K562 (cell line): ENCODE results near the gene CCDC85C. TPM values are rescaled to one million over a fixed set of nuclear protein-coding genes. Genes with fewer than 3 reads are reported as not detected.

Experiments used
- ARNT ChIP-seq, 2 experiments: fragments of 450-650 bp; IDR thresholded peaks; 2 replicates each; pipeline ENCODE4 v1.6.1; 2016; ENCODE audit warnings: mild to moderate bottlenecking in 1 of 2
- BMI1 ChIP-seq: fragments of 150-350 bp; IDR thresholded peaks from 2 replicates; pipeline ENCODE4 v1.6.1; 2014; ENCODE audit warnings: low read length
- ID3 ChIP-seq, 2 experiments: fragments of 250-450 bp in 1 of 2; fragments of 450-650 bp in 1 of 2; sonication (Bioruptor Pico) in 1 of 2; IDR thresholded peaks; 2 replicates each; pipeline versions ENCODE4 v1.6.1 to v1.8.0; 2016 to 2021; ENCODE audit warnings: mild to moderate bottlenecking in 2 of 2, moderate library complexity in 2 of 2, missing compliant biosample characterization in 1 of 2, missing genetic modification characterization in 1 of 2
- NCOA1 ChIP-seq: fragments of 450-650 bp; IDR thresholded peaks from 2 replicates; pipeline ENCODE4 v1.6.1; 2016; ENCODE audit warnings: low read depth
- NRF1 ChIP-seq, 2 experiments: fragments of 450-650 bp; IDR thresholded peaks in 1 of 2; conservative IDR thresholded peaks in 1 of 2; 2 replicates each; pipeline ENCODE4 v1.6.1; 2014; ENCODE audit warnings: mild to moderate bottlenecking in 2 of 2
- PHF20 ChIP-seq: fragments of 450-650 bp; IDR thresholded peaks from 2 replicates; pipeline ENCODE4 v1.6.1; 2018; ENCODE audit not compliant: partially characterized antibody
- RBM22 ChIP-seq: fragments of 200-400 bp; formaldehyde crosslinking; IDR thresholded peaks from 2 replicates; pipeline ENCODE4 v1.6.1; 2018; ENCODE audit warnings: low read length, low read depth; ENCODE audit not compliant: poor library complexity, severe bottlenecking
- SRSF7 ChIP-seq: fragments of 200-400 bp; formaldehyde crosslinking; optimal IDR thresholded peaks from 2 replicates; pipeline ENCODE3; 2017; ENCODE audit warnings: mild to moderate bottlenecking, low read depth, low read length
- TARDBP ChIP-seq: fragments of 450-650 bp; IDR thresholded peaks from 2 replicates; pipeline ENCODE4 v1.6.1; 2016
- TOE1 ChIP-seq, 2 experiments: fragments of 450-650 bp in 1 of 2; sonication (generic) in 1 of 2; formaldehyde crosslinking in 1 of 2; IDR thresholded peaks; 2 replicates each; pipeline versions ENCODE4 v1.7.1 to v1.8.0; 2016 to 2022; ENCODE audit warnings: borderline replicate concordance in 2 of 2, mild to moderate bottlenecking in 2 of 2, antibody characterized with exemption in 1 of 2, inconsistent platforms in 1 of 2, low read depth in 1 of 2, missing genetic modification reagents in 1 of 2, moderate library complexity in 1 of 2
- ZBTB1 ChIP-seq: sonication (generic); formaldehyde crosslinking; IDR thresholded peaks from 2 replicates; pipeline ENCODE4 v1.8.1; 2023; ENCODE audit warnings: missing genetic modification reagents, low read depth, mild to moderate bottlenecking, borderline replicate concordance
- polyA plus RNA-seq, 8 experiments: library from polyadenylated mRNA; depleted of rRNA in 4 of 8; stranded (reverse) in 5 of 8; unstranded in 3 of 8; fragments of >200 nt; fragmentation: Nextera tagmentation in 2 of 8; fragmentation: Illumina TruSeq in 1 of 8; extraction: Ambion mirVana in 2 of 8; extraction: Trizol in 1 of 8; gene quantifications; 2 replicates each; pipeline versions ENCODE4 v1.2.1 to v1.2.3, GENCODE V29; 2011 to 2014; ENCODE audit warnings: inconsistent platforms in 1 of 8, missing spikeins in 1 of 8
- total RNA-seq, 7 experiments: library from RNA; depleted of rRNA in 6 of 7; stranded (reverse); fragments of >200 nt in 6 of 7; fragmentation: Illumina TruSeq in 2 of 7; extraction: Trizol in 2 of 7; gene quantifications; 2 replicates each; pipeline versions ENCODE4 v1.2.1 to v1.2.3, GENCODE V29; 2011 to 2021; ENCODE audit warnings: low replicate concordance in 1 of 7
- TF ChIP-seq, protein P1 (sequence below): fragments of 450-650 bp; IDR thresholded peaks from 2 replicates; pipeline ENCODE4 v1.6.1; 2016; ENCODE audit warnings: low read depth
- TF ChIP-seq, protein P2 (sequence below): fragments of 200-800 bp; sonication (Bioruptor generic); IDR thresholded peaks from 2 replicates; pipeline ENCODE4 v1.6.1; 2017; ENCODE audit warnings: missing genetic modification characterization, missing compliant biosample characterization

CCDC85C gene
- total and polyA plus RNA-seq, 9 of the 15 experiments (the other 6 are each of a cell fraction or from before 2014, with no cell fraction given), result 0.18 to 22.0 (median 6.3) TPM

DNA sequence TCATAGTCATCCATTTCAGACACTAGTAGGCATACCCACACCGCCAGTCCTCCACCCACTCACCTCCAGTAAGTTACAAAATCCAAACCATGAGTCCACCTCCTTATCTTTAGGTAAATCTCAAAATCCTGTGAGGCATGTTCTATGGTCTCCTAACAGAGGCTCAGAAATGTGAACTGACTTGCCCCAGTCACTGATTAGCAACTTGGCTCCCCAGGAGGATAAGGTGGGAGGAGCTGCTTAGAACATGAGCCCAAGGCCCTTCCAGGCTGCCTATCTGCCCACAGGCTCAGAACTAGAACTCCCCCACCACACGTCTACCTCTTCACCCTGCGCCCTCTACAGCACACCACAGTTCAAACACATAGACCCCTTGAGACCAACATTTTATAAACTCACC lies 143.2 kb downstream of the CCDC85C start (continued):
- TF ChIP-seq, protein P1, sequence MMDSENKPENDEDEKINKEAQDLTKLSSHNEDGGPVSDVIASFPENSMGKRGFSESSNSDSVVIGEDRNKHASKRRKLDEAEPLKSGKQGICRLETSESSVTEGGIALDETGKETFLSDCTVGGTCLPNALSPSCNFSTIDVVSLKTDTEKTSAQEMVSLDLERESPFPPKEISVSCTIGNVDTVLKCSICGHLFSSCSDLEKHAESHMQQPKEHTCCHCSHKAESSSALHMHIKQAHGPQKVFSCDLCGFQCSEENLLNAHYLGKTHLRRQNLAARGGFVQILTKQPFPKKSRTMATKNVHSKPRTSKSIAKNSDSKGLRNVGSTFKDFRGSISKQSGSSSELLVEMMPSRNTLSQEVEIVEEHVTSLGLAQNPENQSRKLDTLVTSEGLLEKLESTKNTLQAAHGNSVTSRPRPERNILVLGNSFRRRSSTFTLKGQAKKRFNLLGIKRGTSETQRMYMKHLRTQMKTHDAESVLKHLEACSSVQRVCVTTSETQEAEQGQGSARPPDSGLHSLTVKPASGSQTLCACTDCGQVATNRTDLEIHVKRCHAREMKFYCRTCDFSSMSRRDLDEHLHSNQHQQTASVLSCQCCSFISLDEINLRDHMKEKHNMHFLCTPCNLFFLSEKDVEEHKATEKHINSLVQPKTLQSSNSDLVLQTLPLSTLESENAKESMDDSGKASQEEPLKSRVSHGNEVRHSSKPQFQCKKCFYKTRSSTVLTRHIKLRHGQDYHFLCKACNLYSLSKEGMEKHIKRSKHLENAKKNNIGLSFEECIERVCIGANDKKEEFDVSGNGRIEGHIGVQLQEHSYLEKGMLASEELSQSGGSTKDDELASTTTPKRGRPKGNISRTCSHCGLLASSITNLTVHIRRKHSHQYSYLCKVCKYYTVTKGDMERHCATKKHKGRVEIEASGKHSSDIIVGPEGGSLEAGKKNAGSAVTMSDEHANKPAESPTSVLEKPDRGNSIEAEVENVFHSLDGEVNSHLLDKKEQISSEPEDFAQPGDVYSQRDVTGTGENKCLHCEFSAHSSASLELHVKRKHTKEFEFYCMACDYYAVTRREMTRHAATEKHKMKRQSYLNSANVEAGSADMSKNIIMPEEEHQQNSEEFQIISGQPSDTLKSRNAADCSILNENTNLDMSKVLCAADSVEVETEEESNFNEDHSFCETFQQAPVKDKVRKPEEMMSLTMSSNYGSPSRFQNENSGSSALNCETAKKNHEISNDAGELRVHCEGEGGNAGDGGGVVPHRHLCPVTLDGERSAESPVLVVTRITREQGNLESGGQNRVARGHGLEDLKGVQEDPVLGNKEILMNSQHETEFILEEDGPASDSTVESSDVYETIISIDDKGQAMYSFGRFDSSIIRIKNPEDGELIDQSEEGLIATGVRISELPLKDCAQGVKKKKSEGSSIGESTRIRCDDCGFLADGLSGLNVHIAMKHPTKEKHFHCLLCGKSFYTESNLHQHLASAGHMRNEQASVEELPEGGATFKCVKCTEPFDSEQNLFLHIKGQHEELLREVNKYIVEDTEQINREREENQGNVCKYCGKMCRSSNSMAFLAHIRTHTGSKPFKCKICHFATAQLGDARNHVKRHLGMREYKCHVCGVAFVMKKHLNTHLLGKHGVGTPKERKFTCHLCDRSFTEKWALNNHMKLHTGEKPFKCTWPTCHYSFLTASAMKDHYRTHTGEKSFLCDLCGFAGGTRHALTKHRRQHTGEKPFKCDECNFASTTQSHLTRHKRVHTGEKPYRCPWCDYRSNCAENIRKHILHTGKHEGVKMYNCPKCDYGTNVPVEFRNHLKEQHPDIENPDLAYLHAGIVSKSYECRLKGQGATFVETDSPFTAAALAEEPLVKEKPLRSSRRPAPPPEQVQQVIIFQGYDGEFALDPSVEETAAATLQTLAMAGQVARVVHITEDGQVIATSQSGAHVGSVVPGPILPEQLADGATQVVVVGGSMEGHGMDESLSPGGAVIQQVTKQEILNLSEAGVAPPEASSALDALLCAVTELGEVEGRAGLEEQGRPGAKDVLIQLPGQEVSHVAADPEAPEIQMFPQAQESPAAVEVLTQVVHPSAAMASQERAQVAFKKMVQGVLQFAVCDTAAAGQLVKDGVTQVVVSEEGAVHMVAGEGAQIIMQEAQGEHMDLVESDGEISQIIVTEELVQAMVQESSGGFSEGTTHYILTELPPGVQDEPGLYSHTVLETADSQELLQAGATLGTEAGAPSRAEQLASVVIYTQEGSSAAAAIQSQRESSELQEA, result no peak
- TF ChIP-seq, protein P2, sequence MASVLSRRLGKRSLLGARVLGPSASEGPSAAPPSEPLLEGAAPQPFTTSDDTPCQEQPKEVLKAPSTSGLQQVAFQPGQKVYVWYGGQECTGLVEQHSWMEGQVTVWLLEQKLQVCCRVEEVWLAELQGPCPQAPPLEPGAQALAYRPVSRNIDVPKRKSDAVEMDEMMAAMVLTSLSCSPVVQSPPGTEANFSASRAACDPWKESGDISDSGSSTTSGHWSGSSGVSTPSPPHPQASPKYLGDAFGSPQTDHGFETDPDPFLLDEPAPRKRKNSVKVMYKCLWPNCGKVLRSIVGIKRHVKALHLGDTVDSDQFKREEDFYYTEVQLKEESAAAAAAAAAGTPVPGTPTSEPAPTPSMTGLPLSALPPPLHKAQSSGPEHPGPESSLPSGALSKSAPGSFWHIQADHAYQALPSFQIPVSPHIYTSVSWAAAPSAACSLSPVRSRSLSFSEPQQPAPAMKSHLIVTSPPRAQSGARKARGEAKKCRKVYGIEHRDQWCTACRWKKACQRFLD, result no peak
- no peak for TF ChIP-seq SRSF7
- no peak for TF ChIP-seq ID3 (CRISPR knock-in tag; IDR thresholded peaks at IDR 0.05)
- TF ChIP-seq ID3 (tag; IDR thresholded peaks at IDR 0.05), result no peak
- no peak for TF ChIP-seq PHF20
- TF ChIP-seq ARNT (IDR thresholded peaks at IDR 0.05), result no peak
- TF ChIP-seq TOE1 (IDR thresholded peaks at IDR 0.05; ENCODE audit: borderline replicate concordance), result no peak
- TF ChIP-seq TOE1 (CRISPR knock-in tag; IDR thresholded peaks at IDR 0.05; ENCODE audit: borderline replicate concordance, low read depth), result no peak
- no peak for TF ChIP-seq BMI1
- no peak; a peak in 1 of 4 replicates for TF ChIP-seq NRF1 (conservative IDR thresholded peaks at IDR 0.05 in 1 of 2, IDR thresholded peaks at IDR 0.05 in 1 of 2)
- no peak for TF ChIP-seq RBM22
- TF ChIP-seq NCOA1, result no peak
- TF ChIP-seq TARDBP, result no peak
- TF ChIP-seq ZBTB1 (CRISPR knock-in tag), result no peak
